ENCODE results near the gene PANK1.

Gene PANK1

GRCh38 chr10:89669985-89670384, 24.9 kb upstream of the PANK1 start:
- no peaks in the 10 kb centered on the region for H3K4me1 ChIP-seq (ENCODE audit: control insufficient read depth, insufficient read depth, low read length)
- ChIA-PET POLR2A (interaction anchor here (0.6 kb wide), 1 partner anchor 23 kb away, joined by 3 read pairs; no protein-coding TSS in a partner anchor), CTCF (no interaction called here)
- no peaks in the 10 kb centered on the region for H3K36me3 ChIP-seq (ENCODE audit: control insufficient read depth in 2 of 2, insufficient read depth in 1 of 2, low read length in 2 of 2)
- no peak overlapping the region for H3K4me3 ChIP-seq (ENCODE audit: low read depth, low read length)
- H3K9me3 ChIP-seq (ENCODE audit: control insufficient read depth, insufficient read depth, low read depth, low read length), result no peaks in the 10 kb centered on the region
- no peak overlapping the region for H3K27ac ChIP-seq (ENCODE audit: extremely low read depth, low read depth, low read length)
- TF ChIP-seq ZFP37 (tag by site-specific recombination; IDR thresholded peaks at IDR 0.05) (no peak), OVOL3 (tag by site-specific recombination; IDR thresholded peaks at IDR 0.05) (no peak), ZNF660 (tag by site-specific recombination; IDR thresholded peaks at IDR 0.05) (no peak), ZNF777 (tag by site-specific recombination; IDR thresholded peaks at IDR 0.05; ENCODE audit: borderline replicate concordance) (no peak), ZNF488 (tag by site-specific recombination; IDR thresholded peaks at IDR 0.05) (no peak), ZNF274 (IDR thresholded peaks at IDR 0.05; ENCODE audit: low read length) (no peak), ZNF274 (tag by site-specific recombination; IDR thresholded peaks at IDR 0.05; ENCODE audit: borderline replicate concordance) (no peak), ZNF530 (tag by site-specific recombination; IDR thresholded peaks at IDR 0.05; ENCODE audit: low read depth) (no peak), ZSCAN5A (tag by site-specific recombination; IDR thresholded peaks at IDR 0.05) (no peak), ZNF629 (tag by site-specific recombination; IDR thresholded peaks at IDR 0.05) (no peak), ZNF404 (tag by site-specific recombination; IDR thresholded peaks at IDR 0.05) (no peak)

- Histone ChIP-seq H3K4me3 (ENCODE audit: low read depth, low read length) (no peak overlapping the region), H3K4me1 (ENCODE audit: control insufficient read depth, insufficient read depth, low read length) (no peaks in the 10 kb centered on the region), H3K36me3 (ENCODE audit: control insufficient read depth in 2 of 2, insufficient read depth in 1 of 2, low read length in 2 of 2) (no peaks in the 10 kb centered on the region), H3K27ac (ENCODE audit: extremely low read depth, low read depth, low read length) (no peak overlapping the region), H3K9me3 (ENCODE audit: control insufficient read depth, insufficient read depth, low read depth, low read length) (no peaks in the 10 kb centered on the region)
- no peak for TF ChIP-seq SETDB1 (IDR thresholded peaks at IDR 0.05; ENCODE audit: insufficient read length, low read length)
- TF ChIP-seq ZBTB20 (tag by site-specific recombination; IDR thresholded peaks at IDR 0.05), result no peak
- POLR2A ChIA-PET, result interaction anchor here (1.0 kb wide), 1 partner anchor 9 kb away, joined by 3 read pairs; no protein-coding TSS in a partner anchor
- CTCF ChIA-PET, result interaction anchor here (0.7 kb wide), 2 partner anchors 12 to 25 kb away, joined by 3 read pairs; no protein-coding TSS in a partner anchor
These were observed 23.5 kb upstream of the PANK1 start for GRCh38 chr10:89668386-89669071.

- Histone ChIP-seq H3K27ac (ENCODE audit: extremely low read depth, low read depth, low read length) (no peak overlapping the region), H3K4me3 (ENCODE audit: low read depth, low read length) (no peak overlapping the region), H3K9me3 (ENCODE audit: control insufficient read depth, insufficient read depth, low read depth, low read length) (no peaks in the 10 kb centered on the region), H3K36me3 (ENCODE audit: control insufficient read depth in 2 of 2, insufficient read depth in 1 of 2, low read length in 2 of 2) (no peaks in the 10 kb centered on the region), H3K4me1 (ENCODE audit: control insufficient read depth, insufficient read depth, low read length) (no peaks in the 10 kb centered on the region)
- TF ChIP-seq ZNF335 (tag by site-specific recombination; conservative IDR thresholded peaks at IDR 0.05) (no peak), ZFHX2 (tag by site-specific recombination; conservative IDR thresholded peaks at IDR 0.05) (peak; percentile 77), EGR2 (tag by site-specific recombination; IDR thresholded peaks at IDR 0.05; ENCODE audit: low read depth) (peak; percentile 95), ZNF133 (tag by site-specific recombination; IDR thresholded peaks at IDR 0.05) (no peak)
- POLR2A ChIA-PET, result no interaction called here
- CTCF ChIA-PET, result no interaction called here
These were observed 21.1 kb upstream of the PANK1 start for GRCh38 chr10:89666138-89666537.

- ChIA-PET POLR2A (no interaction called here), CTCF (no interaction called here)
These were observed 20.3 kb upstream of the PANK1 start for GRCh38 chr10:89665302-89665701.

More at GRCh38 chr10:89665302-89665701, 20.3 kb upstream of the PANK1 start:
- H3K4me1 ChIP-seq (ENCODE audit: control insufficient read depth, insufficient read depth, low read length), result no peaks in the 10 kb centered on the region
- TF ChIP-seq PRDM10 (tag by site-specific recombination; IDR thresholded peaks at IDR 0.05) (peak; percentile 52), SCRT1 (tag by site-specific recombination; IDR thresholded peaks at IDR 0.05; ENCODE audit: borderline replicate concordance) (no peak)
- no peaks in the 10 kb centered on the region for H3K9me3 ChIP-seq (ENCODE audit: control insufficient read depth, insufficient read depth, low read depth, low read length)
- H3K36me3 ChIP-seq (ENCODE audit: control insufficient read depth in 2 of 2, insufficient read depth in 1 of 2, low read length in 2 of 2), result no peaks in the 10 kb centered on the region
- H3K4me3 ChIP-seq (ENCODE audit: low read depth, low read length), result no peak overlapping the region
- H3K27ac ChIP-seq (ENCODE audit: extremely low read depth, low read depth, low read length), result no peak overlapping the region

All from HEK293 (cell line).